Mammary epithelial cell (primary cell): ENCODE data around the gene PPP1R13L.

Source experiments
- CTCF ChIP-seq, 2 donors: IDR thresholded peaks in 1 of 2; conservative IDR thresholded peaks in 1 of 2; 2 replicates each; pipeline ENCODE4 v1.5.1; 2011 to 2012; ENCODE audit warnings: inconsistent platforms in 2 of 2, low read length in 2 of 2, mild to moderate bottlenecking in 2 of 2, control low read depth in 1 of 2, low read depth in 1 of 2; ENCODE audit not compliant: insufficient read depth in 1 of 2; ENCODE audit errors: extremely low read depth in 1 of 2
- EZH2 ChIP-seq: IDR thresholded peaks from 2 replicates; pipeline ENCODE4 v1.6.1; 2012; ENCODE audit warnings: low read length, inconsistent platforms, borderline replicate concordance

GRCh38 chr19:45385392-45386221, 19.3 kb downstream of the PPP1R13L start:
- no peak for TF ChIP-seq CTCF (conservative IDR thresholded peaks at IDR 0.05 in 1 of 2, IDR thresholded peaks at IDR 0.05 in 1 of 2; ENCODE audit: extremely low read depth in 1 of 2, insufficient read depth in 1 of 2, low read depth in 1 of 2, low read length in 2 of 2)
- TF ChIP-seq EZH2 = no peak
